ENCODE results near the gene CCM2.
A peak's percentile ranks its signal among the peaks of the same experiment; 100 is the strongest.
"Not testable (repeated sequence)": the region's sequence is repeated elsewhere in the genome, so short reads cannot be mapped to it uniquely, and the experiment has no call there.

Gene CCM2

GRCh38 chr7:45031829-45032228 is 31.8 kb downstream of the CCM2 start:
- Histone ChIP-seq H3K4me1 (ENCODE audit: control insufficient read depth in 5 of 5, insufficient read depth in 5 of 5, low read length in 5 of 5) (peaks cover 4 to 27% (median 15%) of the 10 kb centered on the region in 5 donors), H3K9me3 (ENCODE audit: control insufficient read depth in 5 of 5, low read length in 5 of 5) (no peaks in the 10 kb centered on the region), H3K4me3 (ENCODE audit: low read depth in 1 of 5, low read length in 5 of 5) (no peak overlapping the region), H3K9ac (ENCODE audit: low read length in 5 of 5) (no peak overlapping the region), H3K36me3 (ENCODE audit: control insufficient read depth in 5 of 5, insufficient read depth in 5 of 5, low read length in 5 of 5) (peaks cover 0 to 16% (median 13%) of the 10 kb centered on the region in 5 donors), H3K27me3 (ENCODE audit: control insufficient read depth in 5 of 5, insufficient read depth in 4 of 5, low read length in 5 of 5) (no peaks in the 10 kb centered on the region), H3K27ac (ENCODE audit: low read depth, low read length) (no peak overlapping the region)

- Histone ChIP-seq H3K36me3 (ENCODE audit: control insufficient read depth in 5 of 5, insufficient read depth in 5 of 5, low read length in 5 of 5) (peaks cover 0 to 12% (median 8%) of the 10 kb centered on the region in 5 donors), H3K27ac (ENCODE audit: low read depth, low read length) (no peak overlapping the region), H3K27me3 (ENCODE audit: control insufficient read depth in 5 of 5, insufficient read depth in 4 of 5, low read length in 5 of 5) (no peaks in the 10 kb centered on the region), H3K9ac (ENCODE audit: low read length in 5 of 5) (no peak overlapping the region), H3K9me3 (ENCODE audit: control insufficient read depth in 5 of 5, low read length in 5 of 5) (no peaks in the 10 kb centered on the region), H3K4me3 (ENCODE audit: low read depth in 1 of 5, low read length in 5 of 5) (no peak overlapping the region), H3K4me1 (ENCODE audit: control insufficient read depth in 5 of 5, insufficient read depth in 5 of 5, low read length in 5 of 5) (peaks cover 4 to 23% (median 15%) of the 10 kb centered on the region in 5 donors)
Observed at GRCh38 chr7:45032421-45032820, 32.4 kb downstream of the CCM2 start.

- Histone ChIP-seq H3K36me3 (ENCODE audit: control insufficient read depth in 5 of 5, insufficient read depth in 5 of 5, low read length in 5 of 5) (peaks cover 0 to 12% (median 7%) of the 10 kb centered on the region in 5 donors), H3K9ac (ENCODE audit: low read length in 5 of 5) (no peak overlapping the region), H3K4me1 (ENCODE audit: control insufficient read depth in 5 of 5, insufficient read depth in 5 of 5, low read length in 5 of 5) (peaks cover 4 to 23% (median 10%) of the 10 kb centered on the region in 5 donors), H3K4me3 (ENCODE audit: low read depth in 1 of 5, low read length in 5 of 5) (no peak overlapping the region), H3K27ac (ENCODE audit: low read depth, low read length) (peak overlapping the region; percentile 54), H3K9me3 (ENCODE audit: control insufficient read depth in 5 of 5, low read length in 5 of 5) (no peaks in the 10 kb centered on the region), H3K27me3 (ENCODE audit: control insufficient read depth in 5 of 5, insufficient read depth in 4 of 5, low read length in 5 of 5) (no peaks in the 10 kb centered on the region)
Observed at GRCh38 chr7:45033261-45033930, 33.4 kb downstream of the CCM2 start.

GRCh38 chr7:45033931-45034290 is 33.9 kb downstream of the CCM2 start:
- H3K9me3 ChIP-seq (ENCODE audit: control insufficient read depth in 5 of 5, low read length in 5 of 5), result no peaks in the 10 kb centered on the region
- no peaks in the 10 kb centered on the region for H3K27me3 ChIP-seq (ENCODE audit: control insufficient read depth in 5 of 5, insufficient read depth in 4 of 5, low read length in 5 of 5)
- H3K4me3 ChIP-seq (ENCODE audit: low read depth in 1 of 5, low read length in 5 of 5), result no peak overlapping the region
- no peak overlapping the region for H3K9ac ChIP-seq (ENCODE audit: low read length in 5 of 5)
- H3K36me3 ChIP-seq (ENCODE audit: control insufficient read depth in 5 of 5, insufficient read depth in 5 of 5, low read length in 5 of 5), result peaks cover 0 to 17% (median 9%) of the 10 kb centered on the region in 5 donors
- peak overlapping the region; percentile 54 for H3K27ac ChIP-seq (ENCODE audit: low read depth, low read length)
- peaks cover 4 to 23% (median 10%) of the 10 kb centered on the region in 5 donors for H3K4me1 ChIP-seq (ENCODE audit: control insufficient read depth in 5 of 5, insufficient read depth in 5 of 5, low read length in 5 of 5)

- not testable (repeated sequence) for H3K9ac ChIP-seq (ENCODE audit: low read length in 5 of 5); H3K27ac ChIP-seq (ENCODE audit: low read depth, low read length); H3K27me3 ChIP-seq (ENCODE audit: control insufficient read depth in 5 of 5, insufficient read depth in 4 of 5, low read length in 5 of 5); H3K4me3 ChIP-seq (ENCODE audit: low read depth in 1 of 5, low read length in 5 of 5); H3K9me3 ChIP-seq (ENCODE audit: control insufficient read depth in 5 of 5, low read length in 5 of 5)
- H3K36me3 ChIP-seq (ENCODE audit: control insufficient read depth in 5 of 5, insufficient read depth in 5 of 5, low read length in 5 of 5), result peaks cover 0 to 25% (median 14%) of the 10 kb centered on the region in 5 donors
- peaks cover 4 to 21% (median 10%) of the 10 kb centered on the region in 5 donors for H3K4me1 ChIP-seq (ENCODE audit: control insufficient read depth in 5 of 5, insufficient read depth in 5 of 5, low read length in 5 of 5)
Observed at GRCh38 chr7:45034710-45035109, 34.7 kb downstream of the CCM2 start.

GRCh38 chr7:45035371-45035770 is 35.4 kb downstream of the CCM2 start:
- peaks cover 4 to 21% (median 10%) of the 10 kb centered on the region in 5 donors for H3K4me1 ChIP-seq (ENCODE audit: control insufficient read depth in 5 of 5, insufficient read depth in 5 of 5, low read length in 5 of 5)
- H3K27me3 ChIP-seq (ENCODE audit: control insufficient read depth in 5 of 5, insufficient read depth in 4 of 5, low read length in 5 of 5), result no peaks in the 10 kb centered on the region
- no peak overlapping the region for H3K9ac ChIP-seq (ENCODE audit: low read length in 5 of 5)
- H3K4me3 ChIP-seq (ENCODE audit: low read depth in 1 of 5, low read length in 5 of 5), result no peak overlapping the region
- no peaks in the 10 kb centered on the region for H3K9me3 ChIP-seq (ENCODE audit: control insufficient read depth in 5 of 5, low read length in 5 of 5)
- no peak overlapping the region for H3K27ac ChIP-seq (ENCODE audit: low read depth, low read length)
- H3K36me3 ChIP-seq (ENCODE audit: control insufficient read depth in 5 of 5, insufficient read depth in 5 of 5, low read length in 5 of 5), result peaks cover 0 to 23% (median 15%) of the 10 kb centered on the region in 5 donors

GRCh38 chr7:45035893-45036292 is 35.9 kb downstream of the CCM2 start:
- H3K4me3 ChIP-seq (ENCODE audit: low read depth in 1 of 5, low read length in 5 of 5), result no peak overlapping the region
- peak overlapping the region in 2 of 5 donors; percentile 16 to 17 for H3K9ac ChIP-seq (ENCODE audit: low read length in 5 of 5)

GRCh38 chr7:45036317-45036716 is 36.3 kb downstream of the CCM2 start:
- no peaks in the 10 kb centered on the region for H3K27me3 ChIP-seq (ENCODE audit: control insufficient read depth in 5 of 5, insufficient read depth in 4 of 5, low read length in 5 of 5)
- H3K9me3 ChIP-seq (ENCODE audit: control insufficient read depth in 5 of 5, low read length in 5 of 5), result no peaks in the 10 kb centered on the region
- H3K4me3 ChIP-seq (ENCODE audit: low read depth in 1 of 5, low read length in 5 of 5), result no peak overlapping the region
- peaks cover 4 to 21% (median 10%) of the 10 kb centered on the region in 5 donors for H3K4me1 ChIP-seq (ENCODE audit: control insufficient read depth in 5 of 5, insufficient read depth in 5 of 5, low read length in 5 of 5)
- H3K9ac ChIP-seq (ENCODE audit: low read length in 5 of 5), result peak overlapping the region in 2 of 5 donors; percentile 16 to 17
- H3K36me3 ChIP-seq (ENCODE audit: control insufficient read depth in 5 of 5, insufficient read depth in 5 of 5, low read length in 5 of 5), result peaks cover 0 to 32% (median 16%) of the 10 kb centered on the region in 5 donors
- no peak overlapping the region for H3K27ac ChIP-seq (ENCODE audit: low read depth, low read length)

More at GRCh38 chr7:45035893-45036292, 35.9 kb downstream of the CCM2 start:
- Histone ChIP-seq H3K9me3 (ENCODE audit: control insufficient read depth in 5 of 5, low read length in 5 of 5) (no peaks in the 10 kb centered on the region), H3K27ac (ENCODE audit: low read depth, low read length) (no peak overlapping the region), H3K4me1 (ENCODE audit: control insufficient read depth in 5 of 5, insufficient read depth in 5 of 5, low read length in 5 of 5) (peaks cover 4 to 21% (median 10%) of the 10 kb centered on the region in 5 donors), H3K36me3 (ENCODE audit: control insufficient read depth in 5 of 5, insufficient read depth in 5 of 5, low read length in 5 of 5) (peaks cover 0 to 28% (median 15%) of the 10 kb centered on the region in 5 donors), H3K27me3 (ENCODE audit: control insufficient read depth in 5 of 5, insufficient read depth in 4 of 5, low read length in 5 of 5) (no peaks in the 10 kb centered on the region)

- Histone ChIP-seq H3K4me3 (ENCODE audit: low read depth in 1 of 5, low read length in 5 of 5) (no peak overlapping the region), H3K27me3 (ENCODE audit: control insufficient read depth in 5 of 5, insufficient read depth in 4 of 5, low read length in 5 of 5) (no peaks in the 10 kb centered on the region), H3K27ac (ENCODE audit: low read depth, low read length) (no peak overlapping the region), H3K9ac (ENCODE audit: low read length in 5 of 5) (no peak overlapping the region), H3K9me3 (ENCODE audit: control insufficient read depth in 5 of 5, low read length in 5 of 5) (no peaks in the 10 kb centered on the region), H3K4me1 (ENCODE audit: control insufficient read depth in 5 of 5, insufficient read depth in 5 of 5, low read length in 5 of 5) (peaks cover 4 to 21% (median 10%) of the 10 kb centered on the region in 5 donors), H3K36me3 (ENCODE audit: control insufficient read depth in 5 of 5, insufficient read depth in 5 of 5, low read length in 5 of 5) (peaks cover 0 to 37% (median 21%) of the 10 kb centered on the region in 5 donors)
Observed at GRCh38 chr7:45036796-45037195, 36.8 kb downstream of the CCM2 start.

GRCh38 chr7:45037876-45038275 is 37.9 kb downstream of the CCM2 start:
- Histone ChIP-seq H3K9me3 (ENCODE audit: control insufficient read depth in 5 of 5, low read length in 5 of 5) (no peaks in the 10 kb centered on the region), H3K4me3 (ENCODE audit: low read depth in 1 of 5, low read length in 5 of 5) (no peak overlapping the region), H3K9ac (ENCODE audit: low read length in 5 of 5) (no peak overlapping the region), H3K36me3 (ENCODE audit: control insufficient read depth in 5 of 5, insufficient read depth in 5 of 5, low read length in 5 of 5) (peaks cover 0 to 41% (median 23%) of the 10 kb centered on the region in 5 donors), H3K4me1 (ENCODE audit: control insufficient read depth in 5 of 5, insufficient read depth in 5 of 5, low read length in 5 of 5) (peaks cover 4 to 18% (median 8%) of the 10 kb centered on the region in 5 donors), H3K27me3 (ENCODE audit: control insufficient read depth in 5 of 5, insufficient read depth in 4 of 5, low read length in 5 of 5) (no peaks in the 10 kb centered on the region), H3K27ac (ENCODE audit: low read depth, low read length) (no peak overlapping the region)

Data from subcutaneous abdominal adipose tissue (tissue), 5 donors.